NCI-H526 treated with DMSO at 0.1 percent for 48 hours (cell line): ENCODE results near the gene GPHN.

ENCODE experiments used
- DNase-seq: peaks from one replicate; lab custom pipeline; 2025; lab: John Stamatoyannopoulos, UW

The GPHN gene

DNA sequence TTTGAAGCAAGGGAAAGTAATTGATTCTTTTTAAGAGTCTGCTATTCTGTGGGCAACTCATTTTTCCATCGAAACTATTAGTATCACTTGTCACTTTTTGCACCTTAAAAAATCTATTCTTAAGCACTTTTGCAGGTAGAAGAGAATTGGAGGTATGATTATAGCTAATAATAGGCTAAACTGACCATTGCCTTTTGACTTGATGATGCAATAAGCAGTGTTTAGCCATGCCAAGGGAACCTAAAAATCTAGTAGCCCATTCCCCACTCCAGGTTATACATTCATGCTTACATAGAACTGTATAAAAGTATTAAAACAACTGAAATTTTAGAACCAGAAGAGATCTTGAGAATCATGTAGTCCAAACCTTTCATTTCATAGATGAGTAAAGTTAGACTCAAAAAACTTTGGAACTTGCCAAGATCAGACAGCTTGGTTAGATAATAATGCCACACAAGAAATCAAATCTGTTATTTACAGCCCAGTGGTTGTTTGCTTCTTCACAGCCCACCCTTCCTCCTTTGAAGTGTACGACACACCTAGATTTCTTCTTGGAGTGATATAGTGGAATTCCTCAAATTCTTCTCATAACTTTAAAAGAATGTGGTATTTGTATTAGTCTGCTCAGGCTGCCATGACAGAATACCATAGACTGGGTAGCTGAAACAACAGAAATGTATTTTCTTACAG lies 659.6 kb downstream of the GPHN start:
- no peak for DNase-seq

DNA sequence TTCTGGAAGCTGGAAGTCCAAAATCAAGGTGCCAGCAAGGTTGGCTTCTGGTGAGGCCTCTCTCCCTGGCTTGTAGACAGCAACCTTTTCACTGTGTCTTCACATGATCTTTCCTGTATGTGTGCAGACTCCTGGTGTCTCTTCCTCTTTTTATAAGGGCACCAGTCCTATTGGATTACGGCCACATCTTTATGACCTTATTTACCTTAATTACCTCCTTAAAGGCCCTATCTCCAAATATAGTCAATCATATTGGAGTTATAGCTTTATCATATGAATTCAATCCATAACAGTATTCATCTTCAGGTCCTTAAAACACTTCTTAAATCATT lies 660.1 kb downstream of the GPHN start:
- DNase-seq, result no peak

DNA sequence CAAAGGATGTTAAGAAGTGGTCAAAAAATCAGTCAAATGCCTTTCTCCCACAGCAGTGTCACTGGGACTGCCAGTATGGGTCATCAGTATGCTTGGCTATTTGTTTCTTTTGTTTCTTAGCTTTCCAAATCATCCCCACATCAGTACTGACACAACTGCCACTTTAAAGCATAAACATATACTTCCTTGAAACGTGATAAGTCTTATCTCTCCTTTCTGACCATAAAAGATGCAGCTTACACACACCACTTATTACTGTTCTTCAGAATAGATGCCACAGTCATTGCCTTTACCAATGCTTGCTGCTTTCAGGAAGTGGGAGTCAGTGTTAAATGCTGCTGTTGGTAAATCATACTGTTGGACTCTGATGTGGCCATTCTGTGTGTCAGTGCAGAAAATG lies 662.7 kb downstream of the GPHN start:
- DNase-seq, result no peak

DNA sequence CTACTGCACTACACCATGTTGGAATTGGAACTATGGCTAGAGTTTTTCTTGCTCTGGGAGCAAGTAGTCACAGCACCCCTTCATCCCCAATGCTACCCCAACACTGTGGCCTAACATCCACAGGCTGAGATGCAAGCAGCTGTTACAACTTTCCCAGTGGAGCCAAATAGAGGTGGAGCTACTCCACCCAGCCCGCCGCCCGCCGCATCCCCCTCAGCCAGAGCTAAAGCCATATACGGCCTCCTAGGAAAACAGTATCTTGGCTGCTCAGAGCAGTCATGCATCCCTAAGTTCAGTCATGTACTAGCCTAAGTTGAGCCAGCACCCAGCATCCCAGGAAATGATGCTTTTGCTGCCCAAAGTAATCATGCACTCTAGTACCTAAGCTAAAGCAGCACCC lies 664.1 kb downstream of the GPHN start:
- DNase-seq, result no peak

DNA sequence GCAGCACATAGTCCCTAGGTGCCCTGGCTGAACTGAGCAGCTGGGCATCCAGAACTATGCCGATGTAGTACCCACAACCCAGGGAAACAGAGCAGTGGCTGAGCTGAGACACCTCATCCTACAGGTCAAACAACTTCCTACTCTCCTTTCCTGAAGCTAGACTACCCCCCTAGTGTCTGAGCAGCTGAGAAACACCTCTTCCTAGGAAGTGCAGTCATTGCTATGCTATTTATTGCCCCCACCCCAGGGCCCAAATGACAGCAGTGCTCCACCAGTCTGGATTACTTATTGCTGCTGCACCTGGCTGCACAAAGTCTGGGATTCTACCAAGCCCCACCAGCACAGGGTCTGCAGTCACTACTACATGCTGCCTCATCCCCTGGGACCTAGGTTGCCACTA lies 664.6 kb downstream of the GPHN start:
- no peak for DNase-seq

DNA sequence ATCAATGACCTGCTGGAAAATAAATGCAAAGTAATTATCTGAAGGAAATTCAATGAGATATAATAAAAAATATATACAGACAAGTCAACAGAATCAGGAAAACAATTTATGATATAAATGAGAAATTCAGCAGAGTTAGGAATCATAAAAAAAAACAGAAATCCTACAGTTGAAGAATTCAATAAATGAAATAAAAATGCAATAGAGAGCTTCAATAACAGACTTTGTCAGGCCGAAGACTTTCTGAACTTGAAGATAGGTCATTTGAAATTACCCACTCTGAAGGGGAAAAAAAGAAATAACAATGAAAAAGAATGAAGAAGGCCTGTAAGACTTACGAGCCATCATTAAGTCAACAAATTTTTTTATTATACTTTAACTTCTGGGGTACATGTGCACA lies 665.8 kb downstream of the GPHN start:
- no peak for DNase-seq

- DNase-seq, result no peak
Observed at GRCh38 chr14:67186172-67186768, 678.3 kb downstream of the GPHN start.

- DNase-seq, result no peak
Observed at GRCh38 chr14:67186789-67187584, 679.0 kb downstream of the GPHN start.

DNA sequence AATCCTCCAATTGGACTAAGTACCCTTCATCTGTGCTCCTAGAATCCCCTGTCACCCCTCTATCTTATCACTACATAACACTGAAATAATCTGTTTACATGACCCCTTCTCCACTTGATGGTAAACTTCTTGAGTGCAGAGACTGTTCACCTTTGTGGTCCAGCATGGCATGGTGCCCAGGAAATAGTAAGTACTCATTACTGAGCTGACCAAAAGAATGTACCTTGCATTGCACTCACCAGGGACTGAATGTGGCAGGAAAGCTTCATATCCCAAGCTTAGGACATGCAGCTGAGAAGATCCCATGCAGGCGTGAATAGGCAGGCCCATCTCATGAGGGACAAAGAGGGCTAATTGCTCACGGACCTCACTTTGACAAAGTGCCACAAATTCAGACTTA lies 679.9 kb downstream of the GPHN start:
- no peak for DNase-seq

DNA sequence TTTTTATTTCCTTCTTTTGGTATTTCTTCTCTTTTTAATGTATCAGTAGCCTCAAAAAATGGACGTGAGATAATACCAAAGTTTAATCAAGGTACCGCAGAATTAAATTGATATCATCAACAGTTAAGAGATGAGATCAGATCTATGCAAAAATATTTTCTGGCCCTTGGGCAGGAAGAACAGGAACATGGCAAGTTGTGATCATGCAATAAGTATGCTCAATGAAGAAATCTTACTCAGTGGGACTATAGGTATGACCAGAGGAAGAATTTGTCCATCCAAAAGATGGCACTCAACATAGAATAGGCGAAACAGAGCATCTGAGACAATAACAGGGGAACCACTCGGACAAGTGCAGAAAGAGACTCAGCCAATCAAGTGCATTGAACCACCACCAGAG lies 680.4 kb downstream of the GPHN start:
- no peak for DNase-seq

GRCh38 chr14:67191768-67192290 lies 683.9 kb downstream of the GPHN start:
- no peak for DNase-seq

DNA sequence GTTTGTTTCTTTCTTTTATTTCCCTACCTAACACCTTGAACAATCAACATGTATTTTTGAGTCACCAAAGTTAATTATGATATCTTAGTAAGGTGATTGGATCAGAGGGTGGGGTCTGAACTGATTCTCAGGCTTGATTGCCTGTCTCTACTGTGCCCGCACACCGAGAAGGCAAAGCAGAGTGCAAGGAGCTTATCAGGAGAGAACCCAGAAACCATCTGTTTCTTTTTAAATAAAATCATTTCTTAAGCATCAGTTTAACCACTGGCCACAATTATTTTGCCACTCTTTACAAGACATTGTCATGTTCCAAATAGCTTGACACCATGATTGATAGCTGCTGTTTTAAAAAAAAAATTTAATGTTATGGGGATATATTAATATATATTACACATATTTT lies 684.4 kb downstream of the GPHN start:
- DNase-seq, result no peak

GRCh38 chr14:67195279-67195678 lies 687.3 kb downstream of the GPHN start:
- no peak for DNase-seq

DNA sequence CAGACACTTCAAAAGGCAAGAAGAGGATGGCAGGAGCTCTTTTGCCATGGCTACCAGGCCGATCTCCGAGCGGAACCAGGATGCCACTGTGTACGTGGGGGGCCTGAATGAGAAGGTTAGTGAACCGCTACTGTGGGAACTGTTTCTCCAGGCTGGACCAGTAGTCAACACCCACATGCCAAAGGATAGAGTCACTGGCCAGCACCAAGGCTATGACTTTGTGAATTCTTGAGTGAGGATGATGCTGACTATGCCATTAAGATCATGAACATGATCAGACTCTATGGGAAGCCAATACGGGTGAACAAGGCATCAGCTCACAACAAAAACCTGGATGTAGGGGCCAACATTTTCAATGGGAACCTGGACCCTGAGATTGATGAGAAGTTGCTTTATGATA lies 691.1 kb downstream of the GPHN start:
- DNase-seq, result no peak

- no peak for DNase-seq
Observed at GRCh38 chr14:67207810-67208209, 699.9 kb downstream of the GPHN start.

DNA sequence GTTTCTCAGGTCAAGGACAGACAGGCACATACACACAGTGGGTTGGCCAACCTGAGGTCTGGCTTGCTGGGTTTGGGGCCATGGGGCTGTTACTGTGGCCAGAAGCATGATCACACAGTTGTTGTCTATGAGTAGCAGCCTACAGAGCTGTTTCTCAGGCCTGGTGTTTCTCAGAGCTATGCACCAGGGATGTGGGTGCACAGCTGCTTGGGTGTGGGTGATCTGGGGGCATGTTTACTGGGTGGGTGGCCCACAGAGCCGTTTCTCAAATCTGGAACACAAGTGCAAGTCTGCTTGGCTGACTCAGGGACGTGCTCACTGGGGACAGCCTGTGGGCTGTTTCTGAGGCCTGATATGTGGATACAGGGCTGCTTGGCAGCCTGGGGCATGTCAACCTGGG lies 710.2 kb downstream of the GPHN start:
- no peak for DNase-seq

- DNase-seq, result no peak
Observed at GRCh38 chr14:67221248-67221981, 713.5 kb downstream of the GPHN start.

- DNase-seq, result no peak
Observed at GRCh38 chr14:67221982-67222328, 714.0 kb downstream of the GPHN start.

- DNase-seq, result no peak
Observed at GRCh38 chr14:67225523-67225922, 717.6 kb downstream of the GPHN start.

DNA sequence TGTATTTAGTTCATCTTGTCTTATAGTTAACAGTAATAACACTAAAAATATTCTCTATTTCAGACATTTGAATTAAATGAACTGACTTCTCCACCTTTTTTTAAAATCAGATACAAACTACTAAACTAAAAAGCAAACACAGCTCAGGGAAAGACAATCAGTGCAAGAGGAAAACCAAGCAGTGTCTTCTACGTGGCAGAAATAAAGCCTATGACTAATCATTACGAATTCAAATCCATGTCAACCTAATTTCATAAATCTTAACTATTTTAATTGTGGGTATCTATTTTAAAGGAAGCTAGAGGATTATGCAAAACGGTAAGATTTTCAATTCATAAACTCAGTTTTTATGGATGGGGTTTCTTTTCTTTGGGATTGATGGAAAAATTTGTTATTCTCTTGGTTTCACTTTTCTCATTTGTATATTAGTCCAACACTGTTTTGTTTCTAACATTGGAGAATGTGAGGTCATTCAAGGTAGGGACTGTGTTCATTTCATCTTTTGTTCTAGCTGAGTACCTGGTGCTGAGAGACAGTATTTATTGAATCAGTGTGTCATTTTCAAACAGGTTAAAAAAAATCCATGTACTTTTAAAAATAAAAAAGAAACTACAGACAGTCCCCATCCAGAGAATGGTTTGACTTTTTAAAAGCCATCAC lies 720.5 kb downstream of the GPHN start:
- no peak for DNase-seq
